GM18520 (cell line): ENCODE data around the gene PLXDC1.

ENCODE experiments used
- ATAC-seq: cut with Tn5 transposase; IDR thresholded peaks from one replicate; pipeline ENCODE4 v1.9.1; 2021; ENCODE audit not compliant: unreplicated experiment

The PLXDC1 gene

GRCh38 chr17:39151150-39151942 lies at the start of gene PLXDC1:
Gene PLXDC1, minus strand, starts transcription at chr17:39151637. Its CDS starts 200 bp downstream, at chr17:39151437.
- no peak for ATAC-seq

GRCh38 chr17:39200957-39201510 lies 49.6 kb upstream of the PLXDC1 start:
- no peak for ATAC-seq

- ATAC-seq, result peak; percentile 37
Measured at GRCh38 chr17:39200070-39200879, 48.8 kb upstream of the PLXDC1 start, which contains the start of gene RPL19. Gene RPL19, plus strand, starts transcription at chr17:39200283. Its CDS starts 62 bp downstream, at chr17:39200345.

GRCh38 chr17:39199820-39200069 lies 48.3 kb upstream of the PLXDC1 start:
- peak; percentile 47 for ATAC-seq

- no peak for ATAC-seq
Measured at GRCh38 chr17:39198186-39198566, 46.7 kb upstream of the PLXDC1 start.

- no peak for ATAC-seq
Measured at GRCh38 chr17:39197380-39198185, 46.1 kb upstream of the PLXDC1 start, which contains the start of gene CACNB1. Gene CACNB1, minus strand, starts transcription at chr17:39197669. Its CDS starts 174 bp downstream, at chr17:39197495.

GRCh38 chr17:39196808-39197291 lies 45.4 kb upstream of the PLXDC1 start:
- ATAC-seq, result no peak

- ATAC-seq, result no peak
Measured at GRCh38 chr17:39196241-39196807, 44.9 kb upstream of the PLXDC1 start.

GRCh38 chr17:39195568-39196160 lies 44.2 kb upstream of the PLXDC1 start:
- no peak for ATAC-seq

GRCh38 chr17:39194985-39195524 lies 43.6 kb upstream of the PLXDC1 start:
- no peak for ATAC-seq

- ATAC-seq, result no peak
Measured at GRCh38 chr17:39194089-39194984, 42.9 kb upstream of the PLXDC1 start.

- no peak for ATAC-seq
Measured at GRCh38 chr17:39193346-39193745, 41.9 kb upstream of the PLXDC1 start.

GRCh38 chr17:39192901-39193300 lies 41.5 kb upstream of the PLXDC1 start:
- ATAC-seq, result no peak

GRCh38 chr17:39191750-39192510 lies 40.5 kb upstream of the PLXDC1 start:
- no peak for ATAC-seq

GRCh38 chr17:39187152-39187830 lies 35.9 kb upstream of the PLXDC1 start:
- ATAC-seq, result no peak

- no peak for ATAC-seq
Measured at GRCh38 chr17:39186481-39187002, 35.1 kb upstream of the PLXDC1 start.

GRCh38 chr17:39183720-39184119 lies 32.3 kb upstream of the PLXDC1 start:
- no peak for ATAC-seq
